K562 (cell line): ENCODE data around the gene FFAR1. TPM values are rescaled to one million over a fixed set of nuclear protein-coding genes. Genes with fewer than 3 reads are reported as not detected.

ENCODE experiments used
- ARID1B ChIP-seq: fragments of 450-650 bp; IDR thresholded peaks from 2 replicates; pipeline ENCODE4 v1.6.1; 2016; ENCODE audit warnings: antibody characterized with exemption, mild to moderate bottlenecking, inconsistent platforms
- C11orf30 ChIP-seq: fragments of 450-650 bp; IDR thresholded peaks from 2 replicates; pipeline ENCODE4 v1.6.1; 2016; ENCODE audit warnings: low read depth, mild to moderate bottlenecking
- CCNT2 ChIP-seq: IDR thresholded peaks from 2 replicates; pipeline ENCODE4 v1.6.1; 2011; ENCODE audit warnings: borderline replicate concordance, low read depth, mild to moderate bottlenecking, moderate library complexity, mixed read lengths, low read length; ENCODE audit not compliant: insufficient read length; ENCODE audit errors: extremely low read depth
- EP300 ChIP-seq: IDR thresholded peaks from 2 replicates; pipeline ENCODE4 v1.6.1; 2012; ENCODE audit warnings: low read length, improper control_type of control experiment
- JUND ChIP-seq, 2 experiments: IDR thresholded peaks; 2 replicates in 1 of 2; 3 replicates in 1 of 2; pipeline ENCODE4 v1.6.1; 2011; ENCODE audit warnings: borderline replicate concordance in 2 of 2, low read depth in 2 of 2, low read length in 2 of 2, improper control_type of control experiment in 1 of 2, missing biosample characterization in 1 of 2, missing genetic modification characterization in 1 of 2, missing genetic modification reagents in 1 of 2
- MEF2D ChIP-seq: conservative IDR thresholded peaks from 2 replicates; pipeline ENCODE4 v1.6.1; 2016; ENCODE audit warnings: low read depth, missing genetic modification characterization, missing compliant biosample characterization
- NFE2 ChIP-seq: IDR thresholded peaks from 2 replicates; pipeline ENCODE4 v1.6.1; 2014; ENCODE audit warnings: antibody characterized with exemption, low read depth
- NR2C1 ChIP-seq, 2 experiments: fragments of 450-650 bp; IDR thresholded peaks; 2 replicates each; pipeline ENCODE4 v1.6.1; 2017; ENCODE audit warnings: mild to moderate bottlenecking in 2 of 2, antibody characterized with exemption in 1 of 2, inconsistent platforms in 1 of 2, missing compliant biosample characterization in 1 of 2, missing genetic modification characterization in 1 of 2
- PYGO2 ChIP-seq: fragments of 450-650 bp; IDR thresholded peaks from 2 replicates; pipeline ENCODE4 v1.6.1; 2016; ENCODE audit warnings: mild to moderate bottlenecking, missing genetic modification characterization, moderate library complexity, missing compliant biosample characterization
- SAP30 ChIP-seq: fragments of 200-600 bp; sonication (generic); IDR thresholded peaks from 2 replicates; pipeline ENCODE4 v1.6.1; 2012; ENCODE audit warnings: borderline replicate concordance, low read depth, mild to moderate bottlenecking, moderate library complexity, low read length, control low read depth, inconsistent platforms; ENCODE audit not compliant: insufficient read depth, poor library complexity, severe bottlenecking
- SMARCC2 ChIP-seq: fragments of 450-650 bp; IDR thresholded peaks from 2 replicates; pipeline ENCODE4 v1.6.1; 2017; ENCODE audit warnings: antibody characterized with exemption, moderate library complexity, mild to moderate bottlenecking, low read depth
- TARDBP ChIP-seq: fragments of 450-650 bp; IDR thresholded peaks from 2 replicates; pipeline ENCODE4 v1.6.1; 2016
- VEZF1 ChIP-seq: fragments of 200-800 bp; sonication (Bioruptor generic); IDR thresholded peaks from 2 replicates; pipeline ENCODE4 v1.6.1; 2017; ENCODE audit warnings: missing genetic modification characterization, missing compliant biosample characterization
- ZBTB17 ChIP-seq: fragments of 450-650 bp; formaldehyde crosslinking; IDR thresholded peaks from 2 replicates; pipeline ENCODE4 v1.4.0; 2020; ENCODE audit warnings: mild to moderate bottlenecking
- ZBTB9 ChIP-seq: fragments of 450-650 bp; formaldehyde crosslinking; IDR thresholded peaks from 2 replicates; pipeline ENCODE4 v1.4.0; 2020; ENCODE audit warnings: mild to moderate bottlenecking, moderate library complexity
- ZNF311 ChIP-seq: fragments of 250-450 bp; sonication (Bioruptor Pico); IDR thresholded peaks from 2 replicates; pipeline ENCODE4 v1.4.0; 2020; ENCODE audit warnings: mild to moderate bottlenecking, moderate library complexity
- ZNF449 ChIP-seq: fragments of 250-450 bp; sonication (Bioruptor Pico); IDR thresholded peaks from 2 replicates; pipeline ENCODE4 v1.8.0; 2022; ENCODE audit warnings: moderate library complexity, mild to moderate bottlenecking, inconsistent platforms
- ZNF589 ChIP-seq: fragments of 200-800 bp; sonication (Bioruptor generic); IDR thresholded peaks from 2 replicates; pipeline ENCODE4 v1.6.1; 2016; ENCODE audit warnings: low read depth, missing genetic modification characterization, missing compliant biosample characterization
- ZNF76 ChIP-seq: fragments of 250-450 bp; sonication (Bioruptor Pico); IDR thresholded peaks from 2 replicates; pipeline ENCODE4 v1.4.0; 2020; ENCODE audit warnings: mild to moderate bottlenecking, moderate library complexity, borderline replicate concordance
- polyA plus RNA-seq, 8 experiments: library from polyadenylated mRNA; depleted of rRNA in 4 of 8; stranded (reverse) in 5 of 8; unstranded in 3 of 8; fragments of >200 nt; fragmentation: Nextera tagmentation in 2 of 8; fragmentation: Illumina TruSeq in 1 of 8; extraction: Ambion mirVana in 2 of 8; extraction: Trizol in 1 of 8; gene quantifications; 2 replicates each; pipeline versions ENCODE4 v1.2.1 to v1.2.3, GENCODE V29; 2011 to 2014; ENCODE audit warnings: inconsistent platforms in 1 of 8, missing spikeins in 1 of 8
- total RNA-seq, 7 experiments: library from RNA; depleted of rRNA in 6 of 7; stranded (reverse); fragments of >200 nt in 6 of 7; fragmentation: Illumina TruSeq in 2 of 7; extraction: Trizol in 2 of 7; gene quantifications; 2 replicates each; pipeline versions ENCODE4 v1.2.1 to v1.2.3, GENCODE V29; 2011 to 2021; ENCODE audit warnings: low replicate concordance in 1 of 7
- TF ChIP-seq, protein P1 (sequence below), 2 experiments: fragments of 450-650 bp; conservative IDR thresholded peaks; 2 replicates each; pipeline ENCODE4 v1.6.1; 2017; ENCODE audit warnings: mild to moderate bottlenecking in 2 of 2, moderate library complexity in 2 of 2

FFAR1 gene
- total and polyA plus RNA-seq, 9 of the 15 experiments (the other 6 are each of a cell fraction or from before 2014, with no cell fraction given), result not detected

- peak; percentile 75 for TF ChIP-seq EP300
- peak; percentile 64 for TF ChIP-seq CCNT2
- no peak for TF ChIP-seq ZNF311
- TF ChIP-seq C11orf30, result 0 out of 2 replicates have a peak, but pooled peaks have one; percentile 37
- no peak for TF ChIP-seq SAP30
- TF ChIP-seq JUND (IDR thresholded peaks at IDR 0.05; ENCODE audit: borderline replicate concordance, low read depth, low read length), result peak; percentile 95
- peak; percentile 90; the same call in 2 of the 3 replicates for TF ChIP-seq JUND (tag; IDR thresholded peaks at IDR 0.05; ENCODE audit: borderline replicate concordance, low read depth, low read length)
- peak; percentile 87 for TF ChIP-seq ARID1B
- 0 out of 2 replicates have a peak, but pooled peaks have one; percentile 37 for TF ChIP-seq ZNF76 (CRISPR knock-in tag)
- TF ChIP-seq NFE2, result peak; percentile 62; the same call in 1 of the 2 replicates
- TF ChIP-seq ZBTB17 (CRISPR knock-in tag), result no peak
- 0 out of 2 replicates have a peak, but pooled peaks have one; percentile 43 for TF ChIP-seq PYGO2
- TF ChIP-seq NR2C1 (IDR thresholded peaks at IDR 0.05), result peak; percentile 32; the same call in 1 of the 2 replicates
- 0 out of 2 replicates have a peak, but pooled peaks have one; percentile 41 for TF ChIP-seq NR2C1 (tag; IDR thresholded peaks at IDR 0.05)
- TF ChIP-seq VEZF1 (CRISPR knock-in tag), result peak; percentile 41; the same call in 1 of the 2 replicates
- peak; percentile 48; the same call in 1 of the 2 replicates for TF ChIP-seq ZNF589
- peak; percentile 58; the same call in 1 of the 2 replicates for TF ChIP-seq ZNF449
- peak; percentile 56; the same call in 1 of the 2 replicates for TF ChIP-seq ZBTB9 (CRISPR knock-in tag)
- TF ChIP-seq TARDBP, result no peak
- TF ChIP-seq MEF2D (tag), result 0 out of 2 replicates have a peak, but pooled peaks have one; percentile 25
- TF ChIP-seq, protein P1, sequence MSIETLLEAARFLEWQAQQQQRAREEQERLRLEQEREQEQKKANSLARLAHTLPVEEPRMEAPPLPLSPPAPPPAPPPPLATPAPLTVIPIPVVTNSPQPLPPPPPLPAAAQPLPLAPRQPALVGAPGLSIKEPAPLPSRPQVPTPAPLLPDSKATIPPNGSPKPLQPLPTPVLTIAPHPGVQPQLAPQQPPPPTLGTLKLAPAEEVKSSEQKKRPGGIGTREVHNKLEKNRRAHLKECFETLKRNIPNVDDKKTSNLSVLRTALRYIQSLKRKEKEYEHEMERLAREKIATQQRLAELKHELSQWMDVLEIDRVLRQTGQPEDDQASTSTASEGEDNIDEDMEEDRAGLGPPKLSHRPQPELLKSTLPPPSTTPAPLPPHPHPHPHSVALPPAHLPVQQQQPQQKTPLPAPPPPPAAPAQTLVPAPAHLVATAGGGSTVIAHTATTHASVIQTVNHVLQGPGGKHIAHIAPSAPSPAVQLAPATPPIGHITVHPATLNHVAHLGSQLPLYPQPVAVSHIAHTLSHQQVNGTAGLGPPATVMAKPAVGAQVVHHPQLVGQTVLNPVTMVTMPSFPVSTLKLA (conservative IDR thresholded peaks at IDR 0.05), result peak in 1 of 2 experiments; percentile 17; a peak in 1 of 4 replicates
- TF ChIP-seq SMARCC2, result 0 out of 2 replicates have a peak, but pooled peaks have one; percentile 38
Observed at GRCh38 chr19:35389192-35389861, 41.6 kb downstream of the FFAR1 start (continued).
